ENCODE results near the gene RHCE. TPM values are rescaled to one million over a fixed set of nuclear protein-coding genes. Genes with fewer than 3 reads are reported as not detected.

RHCE gene
- 1.2 and 1.8 TPM in 2 replicates for total RNA-seq

DNA sequence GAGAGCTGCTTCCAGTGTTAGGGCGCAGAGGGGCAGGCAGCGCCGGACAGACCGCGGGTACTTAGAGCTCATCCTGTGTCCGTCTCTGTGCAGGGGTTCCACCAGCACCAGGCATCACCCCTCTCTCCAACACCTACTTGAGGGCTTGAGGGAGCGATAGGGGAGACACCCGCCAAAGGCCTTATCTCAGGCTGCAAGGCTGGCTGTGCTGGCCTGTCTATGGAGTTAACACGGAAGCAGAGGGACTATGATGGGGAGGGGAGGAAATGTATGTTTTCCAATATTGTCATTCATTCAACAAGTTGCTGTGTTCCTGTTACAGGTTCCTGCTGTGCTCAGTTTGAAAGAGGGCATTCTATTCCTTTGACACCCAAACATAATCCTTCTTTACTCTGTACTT lies at the start of gene RHCE:
TSS of gene RHCE (minus strand) at position 111 of the 400 bp plus-strand sequence. CDS start at position 72, 39 bp downstream.

DNA sequence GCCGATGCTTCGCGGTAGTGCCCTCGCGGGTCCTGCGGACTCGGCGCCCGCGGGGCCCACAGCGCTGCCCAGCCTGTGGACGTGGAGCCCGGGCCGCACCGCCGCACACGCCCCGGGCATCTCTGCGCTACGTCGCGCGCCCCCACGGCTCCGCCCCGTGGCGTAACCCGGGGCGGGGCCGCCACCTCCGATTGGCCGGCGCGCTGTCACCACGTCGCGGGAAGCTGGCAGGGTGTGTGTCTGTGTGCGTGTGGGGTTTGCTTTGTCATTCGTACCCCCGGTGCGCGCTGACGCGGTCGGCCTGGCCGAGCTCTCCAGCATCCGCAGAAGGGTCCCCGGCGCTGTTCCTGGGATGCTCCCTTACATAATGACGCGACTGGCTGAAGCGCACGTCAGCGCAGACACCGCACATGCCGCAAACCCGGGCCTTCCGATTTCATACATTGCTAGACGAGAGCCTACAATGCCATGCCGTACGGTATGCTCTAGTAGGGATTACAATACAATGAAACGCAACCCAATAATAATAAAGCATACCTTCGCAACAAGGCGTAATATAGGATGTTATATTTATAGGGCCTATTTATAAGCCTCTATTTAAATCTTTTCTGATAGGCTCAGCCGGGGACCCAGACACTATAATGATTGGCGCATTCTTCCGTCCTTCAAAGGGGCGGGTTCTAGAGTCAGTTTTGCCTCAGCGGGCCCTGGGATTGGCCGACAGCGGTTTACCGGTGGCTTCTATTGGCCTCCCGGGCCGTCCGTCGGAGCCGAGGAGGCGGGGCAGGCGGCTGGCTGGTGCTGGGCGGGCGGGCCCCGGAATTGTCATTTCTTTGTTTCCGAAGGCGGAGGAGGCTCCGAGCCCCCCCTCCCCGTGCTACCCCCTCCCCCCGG lies 9.7 kb upstream of the RHCE start, which contains the start of gene MACO1:
TSS of gene MACO1 (plus strand) at position 825 of the 894 bp plus-strand sequence. CDS start 202 bp downstream, outside the sequence.

GRCh38 chr1:25338188-25338981 lies 82.2 kb downstream of the RHCE start, which contains the start of gene TMEM50A:
Gene TMEM50A (plus strand): TSS chr1:25338334. CDS start chr1:25340487, 2,153 bp downstream.

Other genes starting within 250 kb of the RHCE start
- gene SYF2, start 188.3 kb downstream of the RHCE start, total RNA-seq = 29.1 and 42.5 TPM in 2 replicates
- gene RSRP1, start 173.4 kb downstream of the RHCE start, total RNA-seq = 97.1 and 203 TPM in 2 replicates
- not detected in 2 replicates for gene RHD, start 148.3 kb downstream of the RHCE start, total RNA-seq
- 85.2 and 89.7 TPM in 2 replicates for gene TMEM50A, start 82.5 kb downstream of the RHCE start, total RNA-seq
- 19.1 and 19.9 TPM in 2 replicates for gene MACO1, start 10.1 kb upstream of the RHCE start, total RNA-seq
- 20.5 and 28.1 TPM in 2 replicates for gene LDLRAP1, start 122.8 kb upstream of the RHCE start, total RNA-seq
- gene MAN1C1, start 196.0 kb upstream of the RHCE start, total RNA-seq = 0.65 and 2.1 TPM in 2 replicates